HEK293 (cell line): ENCODE measurements around the gene MAPK12.

Experiments used
- CTCF ChIA-PET: fragments of 350-600 bp; formaldehyde crosslinking; extraction: SDS; loops from one replicate; lab custom pipeline; 2021; ENCODE audit warnings: antibody characterized with exemption; lab: Yijun Ruan, JAX
- POLR2A ChIA-PET: fragments of 300-600 bp; formaldehyde crosslinking; extraction: SDS; loops from one replicate; lab custom pipeline; 2020; ENCODE audit warnings: antibody characterized with exemption, inconsistent platforms; lab: Yijun Ruan, JAX
- H3K27ac ChIP-seq: fragments of 200-500 bp; sonication (Bioruptor generic); 2 replicates; pipeline ENCODE4 v1.5.1; 2014; ENCODE audit warnings: low read depth, low read length, control low read depth, inconsistent platforms; ENCODE audit errors: extremely low read depth
- H3K36me3 ChIP-seq, 2 experiments: fragments of 200-500 bp in 1 of 2; sonication (Bioruptor generic) in 1 of 2; 1 replicate in 1 of 2; 2 replicates in 1 of 2; pipeline ENCODE4 v1.5.1; 2014 to 2017; ENCODE audit warnings: inconsistent platforms in 2 of 2, low read length in 2 of 2; ENCODE audit not compliant: control insufficient read depth in 2 of 2, insufficient read depth in 1 of 2
- H3K4me1 ChIP-seq: fragments of 200-500 bp; sonication (Bioruptor generic); 2 replicates; pipeline ENCODE4 v1.5.1; 2014; ENCODE audit warnings: mild to moderate bottlenecking, low read length, inconsistent platforms; ENCODE audit not compliant: control insufficient read depth, insufficient read depth
- H3K4me3 ChIP-seq: 2 replicates; pipeline ENCODE4 v1.5.1; 2011; ENCODE audit warnings: low read depth, mild to moderate bottlenecking, control low read depth, low read length, moderate library complexity
- H3K9me3 ChIP-seq: fragments of 200-500 bp; sonication (Bioruptor generic); 2 replicates; pipeline ENCODE4 v1.5.1; 2014; ENCODE audit warnings: low read depth, low read length, inconsistent platforms; ENCODE audit not compliant: control insufficient read depth, insufficient read depth
- BCL11B ChIP-seq: fragments of 450-650 bp; formaldehyde crosslinking; IDR thresholded peaks from 2 replicates; pipeline ENCODE4 v1.5.1; 2016; ENCODE audit warnings: low read depth, missing biosample characterization, missing genetic modification characterization
- GLI2 ChIP-seq: fragments of 450-650 bp; formaldehyde crosslinking; IDR thresholded peaks from 2 replicates; pipeline ENCODE4; 2017; ENCODE audit warnings: missing biosample characterization, missing genetic modification characterization, low read depth, borderline replicate concordance
- GLIS2 ChIP-seq: fragments of 450-650 bp; formaldehyde crosslinking; IDR thresholded peaks from 2 replicates; pipeline ENCODE4 v1.5.1; 2016; ENCODE audit warnings: missing biosample characterization, missing genetic modification characterization
- IKZF3 ChIP-seq: fragments of 450-650 bp; IDR thresholded peaks from 2 replicates; pipeline ENCODE4 v1.5.0; 2018; ENCODE audit warnings: missing biosample characterization, mild to moderate bottlenecking, missing genetic modification characterization, moderate library complexity
- INSM2 ChIP-seq: fragments of 450-650 bp; formaldehyde crosslinking; IDR thresholded peaks from 2 replicates; pipeline ENCODE4 v1.5.1; 2016; ENCODE audit warnings: missing biosample characterization, missing genetic modification characterization
- KLF10 ChIP-seq: fragments of 450-650 bp; IDR thresholded peaks from 2 replicates; pipeline ENCODE4 v1.5.1; 2018; ENCODE audit warnings: missing biosample characterization, mild to moderate bottlenecking, missing genetic modification characterization
- KLF9 ChIP-seq: fragments of 450-650 bp; formaldehyde crosslinking; IDR thresholded peaks from 2 replicates; pipeline ENCODE4 v1.5.1; 2016; ENCODE audit warnings: missing biosample characterization, missing genetic modification characterization, low read depth
- MEIS1 ChIP-seq: sonication (generic); formaldehyde crosslinking; IDR thresholded peaks from 2 replicates; pipeline ENCODE4 v1.8.1; 2022; ENCODE audit warnings: missing genetic modification reagents, mild to moderate bottlenecking, borderline replicate concordance
- MZF1 ChIP-seq: fragments of 450-650 bp; formaldehyde crosslinking; IDR thresholded peaks from 2 replicates; pipeline ENCODE4 v1.5.1; 2017; ENCODE audit warnings: missing biosample characterization, missing genetic modification characterization, borderline replicate concordance
- SCRT1 ChIP-seq: fragments of 450-650 bp; formaldehyde crosslinking; IDR thresholded peaks from 2 replicates; pipeline ENCODE4 v1.5.1; 2016; ENCODE audit warnings: missing biosample characterization, missing genetic modification characterization, borderline replicate concordance
- SP7 ChIP-seq: fragments of 450-650 bp; formaldehyde crosslinking; IDR thresholded peaks from 2 replicates; pipeline ENCODE4 v1.5.1; 2016; ENCODE audit warnings: missing biosample characterization, missing genetic modification characterization
- TCF7L2 ChIP-seq: IDR thresholded peaks from 2 replicates; pipeline ENCODE4 v1.6.1; 2011; ENCODE audit warnings: low read depth, mild to moderate bottlenecking, inconsistent platforms, low read length, moderate library complexity, borderline replicate concordance
- TRIM28 ChIP-seq: IDR thresholded peaks from 2 replicates; pipeline ENCODE4 v1.6.1; 2011; ENCODE audit warnings: low read length, control low read depth, borderline replicate concordance
- YY1 ChIP-seq: fragments of 450-650 bp; formaldehyde crosslinking; IDR thresholded peaks from 2 replicates; pipeline ENCODE4 v1.5.1; 2018; ENCODE audit warnings: missing biosample characterization, missing genetic modification characterization
- ZNF157 ChIP-seq: fragments of 450-650 bp; formaldehyde crosslinking; IDR thresholded peaks from 2 replicates; pipeline ENCODE4 v1.5.1; 2016; ENCODE audit warnings: missing biosample characterization, missing genetic modification characterization
- ZNF16 ChIP-seq: fragments of 450-650 bp; formaldehyde crosslinking; IDR thresholded peaks from 2 replicates; pipeline ENCODE4 v1.5.1; 2016; ENCODE audit warnings: low read depth, missing biosample characterization, missing genetic modification characterization
- ZNF175 ChIP-seq: fragments of 450-650 bp; formaldehyde crosslinking; IDR thresholded peaks from 2 replicates; pipeline ENCODE4 v1.5.1; 2016; ENCODE audit warnings: missing biosample characterization, missing genetic modification characterization
- ZNF184 ChIP-seq: fragments of 450-650 bp; IDR thresholded peaks from 2 replicates; pipeline ENCODE4 v1.5.1; 2018; ENCODE audit warnings: missing biosample characterization, mild to moderate bottlenecking, missing genetic modification characterization
- ZNF350 ChIP-seq: fragments of 450-650 bp; formaldehyde crosslinking; IDR thresholded peaks from 2 replicates; pipeline ENCODE4 v1.5.0; 2017; ENCODE audit warnings: missing biosample characterization, mild to moderate bottlenecking, missing genetic modification characterization
- ZNF362 ChIP-seq: fragments of 450-650 bp; formaldehyde crosslinking; IDR thresholded peaks from 2 replicates; pipeline ENCODE4 v1.5.1; 2016; ENCODE audit warnings: missing biosample characterization, missing genetic modification characterization
- ZNF366 ChIP-seq: fragments of 450-650 bp; formaldehyde crosslinking; conservative IDR thresholded peaks from 2 replicates; pipeline ENCODE4 v1.5.1; 2016; ENCODE audit warnings: missing biosample characterization, missing genetic modification characterization
- ZNF473 ChIP-seq: fragments of 450-650 bp; formaldehyde crosslinking; IDR thresholded peaks from 2 replicates; pipeline ENCODE4 v1.5.1; 2017; ENCODE audit warnings: missing biosample characterization, missing genetic modification characterization
- ZNF529 ChIP-seq: fragments of 450-650 bp; formaldehyde crosslinking; IDR thresholded peaks from 2 replicates; pipeline ENCODE4 v1.5.1; 2017; ENCODE audit warnings: missing genetic modification characterization, missing biosample characterization; ENCODE audit not compliant: insufficient replicate concordance
- ZNF664 ChIP-seq: fragments of 450-650 bp; formaldehyde crosslinking; IDR thresholded peaks from 2 replicates; pipeline ENCODE4 v1.5.1; 2016; ENCODE audit warnings: missing biosample characterization, missing genetic modification characterization
- ZNF707 ChIP-seq: fragments of 450-650 bp; formaldehyde crosslinking; IDR thresholded peaks from 2 replicates; pipeline ENCODE4 v1.5.1; 2016; ENCODE audit warnings: missing biosample characterization, missing genetic modification characterization
- ZNF792 ChIP-seq: fragments of 450-650 bp; formaldehyde crosslinking; IDR thresholded peaks from 2 replicates; pipeline ENCODE4 v1.5.1; 2016; ENCODE audit warnings: missing biosample characterization, missing genetic modification characterization
- ZSCAN30 ChIP-seq: fragments of 450-650 bp; IDR thresholded peaks from 2 replicates; pipeline ENCODE4 v1.5.1; 2018; ENCODE audit warnings: missing biosample characterization, mild to moderate bottlenecking, missing genetic modification characterization, moderate library complexity
- TF ChIP-seq, protein P1 (sequence below): fragments of 450-650 bp; formaldehyde crosslinking; IDR thresholded peaks from 2 replicates; pipeline ENCODE4 v1.5.1; 2016; ENCODE audit warnings: missing biosample characterization, missing genetic modification characterization, borderline replicate concordance
- TF ChIP-seq, protein P2 (sequence below): fragments of 450-650 bp; formaldehyde crosslinking; optimal IDR thresholded peaks from 2 replicates; pipeline ENCODE3; 2016; ENCODE audit warnings: missing biosample characterization, mild to moderate bottlenecking, missing genetic modification characterization

The MAPK12 gene

GRCh38 chr22:50271519-50271970 is 10.1 kb upstream of the MAPK12 start:
- peak overlapping the region; percentile 21 for H3K4me3 ChIP-seq
- peak overlapping the region; percentile 31; the same call in 1 of the 2 replicates for H3K27ac ChIP-seq
- no peaks in the 10 kb centered on the region for H3K9me3 ChIP-seq
- peaks cover 14% of the 10 kb centered on the region for H3K4me1 ChIP-seq
- CTCF ChIA-PET = interaction anchor here (0.6 to 6.3 kb wide), 8 partner anchors 9 to 70 kb away, joined by 3 to 42 read pairs (median 6); partner anchors contain the start of genes HDAC10 and MAPK12
- H3K36me3 ChIP-seq = peaks cover 0 to 22% of the 10 kb centered on the region in 2 experiments; a peak in 1 of 3 replicates
- POLR2A ChIA-PET = interaction anchor here (0.9 to 2.3 kb wide), 12 partner anchors 8 to 291 kb away, joined by 3 to 17 read pairs (median 7); partner anchors contain the start of genes HDAC10, MAPK12 and SYCE3
- TF ChIP-seq KLF9 = peak; percentile 66
- TF ChIP-seq ZNF366 (tag by site-specific recombination) = no peak
- TF ChIP-seq ZNF707 (tag by site-specific recombination) = no peak
- TF ChIP-seq ZNF362 (tag by site-specific recombination) = no peak
- no peak for TF ChIP-seq MZF1 (tag by site-specific recombination)
- TF ChIP-seq IKZF3 (tag by site-specific recombination) = peak; percentile 50; the same call in 1 of the 2 replicates
- peak; percentile 75; the same call in 1 of the 2 replicates for TF ChIP-seq ZSCAN30 (tag by site-specific recombination)
- TF ChIP-seq ZNF529 (tag by site-specific recombination) = no peak
- no peak for TF ChIP-seq ZNF792 (tag by site-specific recombination)
- TF ChIP-seq ZNF184 (tag by site-specific recombination) = no peak
- no peak for TF ChIP-seq GLIS2 (tag by site-specific recombination)
- TF ChIP-seq, protein P1, sequence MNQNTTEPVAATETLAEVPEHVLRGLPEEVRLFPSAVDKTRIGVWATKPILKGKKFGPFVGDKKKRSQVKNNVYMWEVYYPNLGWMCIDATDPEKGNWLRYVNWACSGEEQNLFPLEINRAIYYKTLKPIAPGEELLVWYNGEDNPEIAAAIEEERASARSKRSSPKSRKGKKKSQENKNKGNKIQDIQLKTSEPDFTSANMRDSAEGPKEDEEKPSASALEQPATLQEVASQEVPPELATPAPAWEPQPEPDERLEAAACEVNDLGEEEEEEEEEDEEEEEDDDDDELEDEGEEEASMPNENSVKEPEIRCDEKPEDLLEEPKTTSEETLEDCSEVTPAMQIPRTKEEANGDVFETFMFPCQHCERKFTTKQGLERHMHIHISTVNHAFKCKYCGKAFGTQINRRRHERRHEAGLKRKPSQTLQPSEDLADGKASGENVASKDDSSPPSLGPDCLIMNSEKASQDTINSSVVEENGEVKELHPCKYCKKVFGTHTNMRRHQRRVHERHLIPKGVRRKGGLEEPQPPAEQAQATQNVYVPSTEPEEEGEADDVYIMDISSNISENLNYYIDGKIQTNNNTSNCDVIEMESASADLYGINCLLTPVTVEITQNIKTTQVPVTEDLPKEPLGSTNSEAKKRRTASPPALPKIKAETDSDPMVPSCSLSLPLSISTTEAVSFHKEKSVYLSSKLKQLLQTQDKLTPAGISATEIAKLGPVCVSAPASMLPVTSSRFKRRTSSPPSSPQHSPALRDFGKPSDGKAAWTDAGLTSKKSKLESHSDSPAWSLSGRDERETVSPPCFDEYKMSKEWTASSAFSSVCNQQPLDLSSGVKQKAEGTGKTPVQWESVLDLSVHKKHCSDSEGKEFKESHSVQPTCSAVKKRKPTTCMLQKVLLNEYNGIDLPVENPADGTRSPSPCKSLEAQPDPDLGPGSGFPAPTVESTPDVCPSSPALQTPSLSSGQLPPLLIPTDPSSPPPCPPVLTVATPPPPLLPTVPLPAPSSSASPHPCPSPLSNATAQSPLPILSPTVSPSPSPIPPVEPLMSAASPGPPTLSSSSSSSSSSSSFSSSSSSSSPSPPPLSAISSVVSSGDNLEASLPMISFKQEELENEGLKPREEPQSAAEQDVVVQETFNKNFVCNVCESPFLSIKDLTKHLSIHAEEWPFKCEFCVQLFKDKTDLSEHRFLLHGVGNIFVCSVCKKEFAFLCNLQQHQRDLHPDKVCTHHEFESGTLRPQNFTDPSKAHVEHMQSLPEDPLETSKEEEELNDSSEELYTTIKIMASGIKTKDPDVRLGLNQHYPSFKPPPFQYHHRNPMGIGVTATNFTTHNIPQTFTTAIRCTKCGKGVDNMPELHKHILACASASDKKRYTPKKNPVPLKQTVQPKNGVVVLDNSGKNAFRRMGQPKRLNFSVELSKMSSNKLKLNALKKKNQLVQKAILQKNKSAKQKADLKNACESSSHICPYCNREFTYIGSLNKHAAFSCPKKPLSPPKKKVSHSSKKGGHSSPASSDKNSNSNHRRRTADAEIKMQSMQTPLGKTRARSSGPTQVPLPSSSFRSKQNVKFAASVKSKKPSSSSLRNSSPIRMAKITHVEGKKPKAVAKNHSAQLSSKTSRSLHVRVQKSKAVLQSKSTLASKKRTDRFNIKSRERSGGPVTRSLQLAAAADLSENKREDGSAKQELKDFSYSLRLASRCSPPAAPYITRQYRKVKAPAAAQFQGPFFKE (tag by site-specific recombination) = no peak
- TF ChIP-seq ZNF16 (tag by site-specific recombination) = no peak
- no peak for TF ChIP-seq MEIS1 (CRISPR knock-in tag)
- no peak for TF ChIP-seq SP7 (tag by site-specific recombination)
- TF ChIP-seq SCRT1 = no peak
- TF ChIP-seq, protein P2, sequence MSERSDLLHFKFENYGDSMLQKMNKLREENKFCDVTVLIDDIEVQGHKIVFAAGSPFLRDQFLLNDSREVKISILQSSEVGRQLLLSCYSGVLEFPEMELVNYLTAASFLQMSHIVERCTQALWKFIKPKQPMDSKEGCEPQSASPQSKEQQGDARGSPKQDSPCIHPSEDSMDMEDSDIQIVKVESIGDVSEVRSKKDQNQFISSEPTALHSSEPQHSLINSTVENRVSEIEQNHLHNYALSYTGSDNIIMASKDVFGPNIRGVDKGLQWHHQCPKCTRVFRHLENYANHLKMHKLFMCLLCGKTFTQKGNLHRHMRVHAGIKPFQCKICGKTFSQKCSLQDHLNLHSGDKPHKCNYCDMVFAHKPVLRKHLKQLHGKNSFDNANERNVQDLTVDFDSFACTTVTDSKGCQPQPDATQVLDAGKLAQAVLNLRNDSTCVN (tag by site-specific recombination) = peak; percentile 50
- no peak for TF ChIP-seq ZNF157 (tag by site-specific recombination)
- TF ChIP-seq TCF7L2 = no peak
- no peak for TF ChIP-seq ZNF664
- TF ChIP-seq ZNF175 (tag by site-specific recombination) = no peak
- no peak for TF ChIP-seq TRIM28
- TF ChIP-seq GLI2 (tag by site-specific recombination) = no peak
- no peak for TF ChIP-seq BCL11B
- TF ChIP-seq ZNF350 = no peak
- TF ChIP-seq YY1 (tag by site-specific recombination) = 0 out of 2 replicates have a peak, but pooled peaks have one; percentile 13
- peak; percentile 54; the same call in 1 of the 2 replicates for TF ChIP-seq KLF10 (tag by site-specific recombination)
- no peak for TF ChIP-seq INSM2 (tag by site-specific recombination)
- TF ChIP-seq ZNF473 = no peak
